Inferior parietal cortex (tissue), 1 donor: Measurements from ENCODE around the gene TMEM60.

Experiments used
- DNase-seq: peaks from one replicate; pipeline ENCODE4 v3.0.0-alpha.2; 2016; ENCODE audit errors: extremely low spot score

The TMEM60 gene

GRCh38 chr7:77771901-77772300 lies 26.3 kb downstream of the TMEM60 start:
- no peak for DNase-seq

GRCh38 chr7:77770316-77770715 lies 27.9 kb downstream of the TMEM60 start:
- no peak for DNase-seq

- DNase-seq, result no peak
Measured at GRCh38 chr7:77766801-77767605, 31.2 kb downstream of the TMEM60 start.

GRCh38 chr7:77765906-77766800 lies 32.1 kb downstream of the TMEM60 start:
- DNase-seq, result no peak

- DNase-seq, result no peak
Measured at GRCh38 chr7:77765481-77765880, 32.8 kb downstream of the TMEM60 start.

- DNase-seq, result no peak
Measured at GRCh38 chr7:77760809-77761453, 37.3 kb downstream of the TMEM60 start.

GRCh38 chr7:77759294-77759889 lies 38.8 kb downstream of the TMEM60 start:
- peak; percentile 94 for DNase-seq

- DNase-seq, result no peak
Measured at GRCh38 chr7:77757589-77757988, 40.6 kb downstream of the TMEM60 start.

GRCh38 chr7:77753173-77753572 lies 45.1 kb downstream of the TMEM60 start:
- no peak for DNase-seq

GRCh38 chr7:77752016-77752415 lies 46.2 kb downstream of the TMEM60 start:
- no peak for DNase-seq

GRCh38 chr7:77747718-77748117 lies 50.5 kb downstream of the TMEM60 start:
- DNase-seq, result no peak

GRCh38 chr7:77747178-77747577 lies 51.1 kb downstream of the TMEM60 start:
- DNase-seq, result no peak

GRCh38 chr7:77746824-77747165 lies 51.4 kb downstream of the TMEM60 start:
- DNase-seq, result no peak

GRCh38 chr7:77746164-77746823 lies 51.9 kb downstream of the TMEM60 start:
- DNase-seq, result no peak

- no peak for DNase-seq
Measured at GRCh38 chr7:77745746-77746145, 52.5 kb downstream of the TMEM60 start.
